Measurements from ENCODE around the gene PGP.
A peak's percentile ranks its signal among the peaks of the same experiment; 100 is the strongest.
"Not testable (repeated sequence)": the region's sequence is repeated elsewhere in the genome, so short reads cannot be mapped to it uniquely, and the experiment has no call there.

The PGP gene

DNA sequence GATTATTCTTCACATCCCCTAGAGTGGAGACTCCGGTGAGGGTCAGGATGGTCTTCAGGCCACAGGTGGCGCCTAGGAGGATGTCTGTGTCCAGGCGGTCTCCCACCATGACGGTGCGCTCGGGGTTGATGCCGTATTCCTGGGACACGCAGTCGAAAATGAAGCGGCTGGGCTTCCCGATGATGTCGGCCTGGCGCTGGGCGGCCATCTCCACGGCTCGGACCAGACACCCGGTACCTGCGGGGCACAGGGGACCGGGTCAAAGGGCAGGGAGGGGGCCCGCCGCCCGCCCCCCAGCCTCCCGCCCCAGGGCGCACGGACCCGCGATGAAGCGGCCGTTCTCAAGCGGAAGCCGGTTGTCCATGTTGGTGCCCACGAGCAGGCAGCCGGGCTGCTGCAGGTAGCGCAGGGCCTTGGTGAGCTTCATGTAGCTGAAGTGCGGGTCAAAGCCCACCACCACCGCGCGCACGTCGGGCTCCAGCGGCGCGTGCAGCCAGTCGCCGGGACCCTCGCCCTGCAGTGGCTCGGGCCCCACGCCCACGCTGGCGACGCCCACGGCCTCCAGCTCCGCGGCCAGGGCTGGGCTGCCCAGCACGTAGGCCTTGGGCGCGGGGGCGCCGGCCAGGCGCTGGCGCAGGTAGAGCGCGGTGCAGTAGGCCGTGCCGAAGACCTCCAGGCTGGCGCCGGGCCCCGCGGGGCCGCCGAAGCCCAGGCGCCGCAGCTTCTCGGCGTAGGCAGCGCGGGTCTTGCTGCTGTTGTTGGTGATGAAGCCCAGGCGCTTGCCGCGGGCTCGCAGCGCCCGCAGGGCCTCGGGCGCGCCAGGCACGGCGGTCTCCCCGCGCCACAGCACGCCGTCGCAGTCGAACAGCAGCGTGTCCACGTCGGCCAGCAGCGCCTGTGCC, 572 bp downstream of the PGP start:
- peak in 1 of 3 donors; percentile 56 for DNase-seq

DNA sequence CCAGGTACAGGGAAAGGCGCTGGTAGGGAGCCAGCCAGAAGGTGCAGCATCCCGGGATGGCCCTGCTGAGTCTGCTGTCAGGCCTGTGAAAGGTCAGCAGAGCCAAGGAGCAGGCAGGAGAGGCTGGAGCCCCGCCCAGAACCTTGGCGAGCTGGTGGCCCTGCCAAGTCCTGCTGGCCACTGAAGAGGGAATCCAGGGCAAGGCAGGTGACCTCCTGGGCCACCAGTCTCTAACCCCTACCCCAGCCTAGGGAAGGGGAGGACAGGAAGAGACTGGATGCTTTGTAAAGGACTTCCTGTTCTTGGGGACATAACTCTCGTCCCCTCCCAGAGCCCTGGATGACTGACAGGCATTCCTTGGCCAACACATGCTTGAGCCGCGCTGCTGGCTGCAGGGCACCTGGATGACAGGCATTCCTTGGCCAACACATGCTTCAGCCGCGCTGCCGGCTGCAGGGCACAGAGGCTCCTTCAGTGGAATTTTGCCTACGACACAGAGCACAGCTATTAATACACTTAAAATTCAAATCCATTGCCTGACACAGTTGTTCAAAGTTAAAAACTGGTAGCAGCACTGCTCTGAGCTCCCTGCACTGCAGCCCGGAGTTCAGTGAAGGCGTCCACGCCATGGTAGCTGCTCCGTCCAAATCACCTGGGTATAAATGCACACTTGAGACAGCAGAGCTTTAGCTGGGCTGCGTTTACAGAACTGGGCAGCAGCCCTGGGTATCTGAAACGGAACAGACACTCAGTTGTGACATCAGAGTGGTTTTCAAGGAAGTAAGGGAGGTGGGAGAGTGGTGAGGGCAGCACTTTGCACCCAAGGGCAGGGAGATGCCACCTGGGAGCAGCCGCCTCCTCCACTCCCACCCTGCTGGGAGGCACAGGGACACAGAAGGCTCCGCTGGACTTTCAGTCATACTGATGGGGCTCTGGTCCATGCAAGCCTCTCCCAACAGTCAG, 2.0 kb downstream of the PGP start:
- DNase-seq: peak; percentile 50 to 61 (median 56)

DNA sequence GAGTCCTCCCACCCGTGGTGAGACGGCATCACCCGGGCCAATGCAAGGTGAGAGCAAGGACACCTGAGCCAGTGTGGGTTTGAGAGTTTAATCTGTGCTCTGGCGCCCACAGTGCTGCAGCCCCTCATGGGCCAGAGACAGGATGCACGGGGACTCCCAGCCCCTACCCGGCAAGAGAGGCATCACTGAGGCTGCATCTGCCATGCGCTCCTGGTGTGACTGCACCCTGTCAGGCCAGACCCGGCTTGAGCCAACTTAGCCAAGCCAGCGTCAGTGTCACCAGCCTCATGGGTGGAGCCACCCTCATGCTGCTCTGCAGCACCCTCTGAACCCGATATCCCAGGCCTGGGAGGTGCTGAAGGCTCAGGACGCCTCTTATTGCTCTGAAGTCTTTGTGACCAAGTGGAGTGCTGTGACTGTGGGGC, 2.7 kb downstream of the PGP start:
- no peak for DNase-seq

DNA sequence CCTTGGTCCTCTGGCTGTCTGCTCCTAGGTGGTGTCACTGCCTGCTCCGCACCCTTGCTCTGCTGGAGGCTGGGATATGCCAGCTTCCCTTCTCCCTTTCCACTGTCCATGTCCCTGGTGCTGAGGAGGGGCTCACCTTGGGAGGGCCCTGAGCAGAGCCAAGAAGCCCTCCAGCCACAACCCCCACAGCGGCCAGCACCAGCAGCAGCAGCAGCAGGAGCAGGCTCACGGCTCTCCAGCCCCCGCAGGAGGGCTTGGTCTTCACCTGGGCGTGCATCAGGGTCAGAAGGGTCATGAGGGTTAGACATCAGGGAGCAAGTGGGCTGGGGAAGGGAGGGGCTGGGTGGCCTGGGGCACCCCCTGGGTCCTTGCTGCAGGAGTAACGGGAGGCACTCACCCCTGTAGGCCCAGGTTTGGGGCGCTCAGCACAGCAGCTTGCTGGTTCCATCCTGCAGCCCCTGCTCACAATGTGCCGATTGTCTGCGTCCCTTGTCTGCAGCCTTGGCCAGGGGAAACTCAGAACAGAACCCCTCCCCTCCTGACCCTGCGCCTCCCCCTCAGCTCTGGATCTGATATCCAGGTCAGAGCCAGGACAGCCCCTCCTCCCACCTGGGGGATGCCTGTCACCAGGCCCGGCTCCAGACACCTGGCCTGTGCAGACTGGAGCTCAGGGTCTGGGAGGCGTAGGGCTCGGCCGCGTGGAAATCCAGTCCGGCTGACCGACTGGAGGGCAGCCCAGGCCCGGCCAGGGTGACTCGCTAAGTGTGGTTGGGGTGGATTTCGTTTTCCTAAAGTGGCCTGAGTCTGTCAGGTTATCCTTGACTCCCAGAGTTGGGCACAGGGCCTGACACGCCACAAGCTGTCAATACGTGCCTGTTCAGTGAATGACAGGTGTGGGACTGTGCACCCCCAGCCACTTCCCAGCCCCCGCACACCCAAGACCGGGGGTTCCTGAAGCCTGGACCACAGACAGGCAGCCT, 4.0 kb downstream of the PGP start, which contains the start of gene BRICD5:
Gene BRICD5, minus strand, starts transcription at position 478 of the 980 bp plus-strand sequence. Its CDS starts 30 bp downstream, at position 448.
- no peak for DNase-seq

DNA sequence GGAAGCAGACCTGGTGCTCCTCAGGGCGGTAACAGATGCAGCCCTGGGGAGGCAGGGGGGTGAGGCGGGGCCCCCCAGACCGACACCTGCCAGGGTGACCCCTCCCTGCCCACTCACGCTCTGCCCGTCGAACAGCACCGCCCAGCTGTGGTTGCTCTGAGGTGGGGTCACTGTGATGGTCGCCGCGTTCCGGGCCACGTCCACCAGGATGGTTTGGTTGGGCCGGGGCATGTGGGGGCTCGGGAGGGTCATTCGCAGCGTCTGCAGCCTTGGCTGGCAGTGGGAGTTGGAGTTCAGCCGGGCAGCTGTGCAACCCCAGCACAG, 4.7 kb downstream of the PGP start:
- DNase-seq: no peak

DNA sequence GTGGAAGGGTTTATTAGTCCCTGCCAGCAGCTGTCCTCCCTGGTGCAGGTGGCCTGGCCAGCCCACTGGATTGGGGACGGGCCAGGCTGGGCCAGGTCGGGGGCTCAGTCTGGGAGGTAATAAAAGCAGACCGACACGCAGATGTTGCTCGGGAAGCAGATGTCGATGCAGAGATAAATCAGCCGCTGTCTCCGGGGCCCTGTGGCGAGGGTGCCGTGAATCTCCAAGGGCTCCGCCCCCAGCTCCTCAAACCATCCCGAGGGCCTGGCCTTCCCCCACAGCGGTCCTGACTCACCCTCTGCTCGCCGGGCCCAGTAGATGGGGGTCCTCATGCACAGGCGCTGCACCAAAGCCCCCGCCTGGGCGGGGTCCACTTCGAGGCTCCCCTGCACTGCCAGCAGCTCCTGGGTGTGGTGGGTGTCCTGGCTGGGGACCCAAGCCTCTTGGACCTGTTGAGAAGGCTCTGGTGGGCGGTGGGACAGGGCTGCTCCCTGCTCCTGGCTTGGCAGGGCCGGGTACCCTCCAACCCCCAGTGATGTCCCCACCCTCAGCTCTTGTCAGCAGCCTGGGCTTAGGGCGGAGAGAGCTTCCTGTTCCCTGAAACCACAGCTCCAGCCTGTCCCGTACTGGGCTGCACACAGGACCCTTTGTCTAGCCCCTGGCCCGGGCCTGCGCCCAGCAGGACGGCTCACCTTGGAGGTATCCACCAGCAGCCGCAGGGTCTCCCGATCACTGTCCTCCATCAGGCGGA, 5.2 kb downstream of the PGP start:
- no peak for DNase-seq

DNA sequence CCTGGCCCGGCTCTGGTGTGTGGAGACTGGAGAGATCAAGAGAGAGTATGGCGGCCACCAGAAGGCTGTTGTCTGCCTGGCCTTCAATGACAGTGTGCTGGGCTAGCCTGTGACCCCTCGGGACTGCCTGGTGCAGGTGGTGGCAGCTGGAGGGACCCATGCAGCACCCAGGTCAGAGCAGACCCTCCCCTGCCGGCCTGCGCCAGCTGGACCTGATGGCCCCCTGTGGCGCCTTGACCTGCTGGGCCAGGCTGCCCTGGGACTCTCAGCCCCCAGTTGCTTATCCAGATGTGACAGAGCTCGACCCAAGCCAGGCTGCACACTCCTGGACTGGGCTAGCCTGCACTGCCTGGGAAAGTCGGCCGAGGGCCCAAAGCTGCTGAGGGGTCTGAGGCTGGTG, 5.9 kb downstream of the PGP start:
- DNase-seq: no peak

DNA sequence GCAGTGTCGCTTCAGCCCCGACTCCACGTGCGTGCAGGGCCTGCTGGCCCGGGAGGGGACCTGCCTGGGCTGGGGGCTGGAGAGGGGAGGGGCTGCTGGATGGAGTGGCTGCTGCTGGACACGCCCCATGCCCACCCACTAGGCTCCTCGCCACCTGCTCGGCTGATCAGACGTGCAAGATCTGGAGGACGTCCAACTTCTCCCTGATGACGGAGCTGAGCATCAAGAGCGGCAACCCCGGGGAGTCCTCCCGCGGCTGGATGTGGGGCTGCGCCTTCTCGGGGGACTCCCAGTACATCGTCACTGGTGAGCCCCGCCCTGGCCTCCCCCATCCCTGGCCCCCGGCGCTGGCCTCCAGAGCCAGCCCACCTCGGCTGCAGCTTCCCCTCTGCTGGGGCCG, 6.3 kb downstream of the PGP start:
- DNase-seq: no peak

DNA sequence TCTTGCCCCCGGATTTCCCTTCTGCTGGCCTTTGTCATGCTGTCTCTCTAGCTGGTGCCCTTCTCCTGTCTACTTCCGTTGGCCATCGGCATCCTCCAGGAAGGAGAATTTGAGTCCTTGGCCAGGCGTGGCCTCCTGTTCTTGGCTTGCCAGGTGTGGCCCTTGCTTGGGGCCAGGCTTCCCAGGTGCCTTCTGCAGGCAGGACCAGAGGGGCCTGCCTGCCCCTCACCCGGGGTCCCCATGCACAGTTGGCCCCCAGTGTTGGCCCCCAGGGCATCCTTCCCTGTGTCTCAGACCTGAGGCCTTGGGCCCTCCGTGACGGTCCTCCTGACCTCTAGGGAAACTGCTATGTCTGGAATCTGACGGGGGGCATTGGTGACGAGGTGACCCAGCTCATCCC, 6.8 kb downstream of the PGP start:
- no peak for DNase-seq

DNA sequence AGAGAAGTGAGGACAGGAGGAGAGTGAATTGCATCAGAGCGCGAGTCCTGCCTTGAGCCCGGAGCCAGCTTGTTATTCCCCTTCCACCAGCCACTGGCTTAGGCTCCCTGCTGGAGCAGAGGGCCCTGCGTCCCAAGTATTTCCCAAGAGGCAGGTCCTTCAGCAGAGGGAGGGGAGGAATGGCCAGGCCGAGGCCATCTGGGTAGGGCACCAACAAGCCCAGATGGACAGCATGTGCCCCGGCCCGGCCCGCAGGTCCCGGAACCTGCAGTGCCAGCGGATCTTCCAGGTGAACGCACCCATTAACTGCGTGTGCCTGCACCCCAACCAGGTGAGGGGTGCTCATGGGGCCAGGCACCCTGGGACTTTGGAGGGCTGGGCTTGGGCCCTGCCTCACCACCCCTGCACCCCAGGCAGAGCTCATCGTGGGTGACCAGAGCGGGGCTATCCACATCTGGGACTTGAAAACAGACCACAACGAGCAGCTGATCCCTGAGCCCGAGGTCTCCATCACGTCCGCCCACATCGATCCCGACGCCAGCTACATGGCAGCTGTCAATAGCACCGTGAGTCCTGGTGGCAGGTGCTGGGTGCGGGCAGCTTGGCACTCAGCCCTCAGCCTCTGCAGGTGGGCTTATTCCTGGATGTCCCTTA, 7.7 kb downstream of the PGP start:
- peak; percentile 33 to 50 (median 38) for DNase-seq

DNA sequence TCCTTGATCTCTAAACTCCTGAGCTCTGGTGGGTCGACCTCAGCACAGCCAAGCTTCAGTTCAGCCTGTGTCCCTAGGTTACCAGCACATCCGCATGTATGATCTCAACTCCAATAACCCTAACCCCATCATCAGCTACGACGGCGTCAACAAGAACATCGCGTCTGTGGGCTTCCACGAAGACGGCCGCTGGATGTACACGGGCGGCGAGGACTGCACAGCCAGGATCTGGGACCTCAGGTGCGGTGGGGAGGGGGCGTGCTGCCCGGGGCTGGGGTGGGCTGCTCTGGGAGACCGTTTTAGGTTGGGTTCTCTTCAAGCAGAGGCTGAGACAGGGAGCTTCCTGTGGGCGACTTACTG, 8.2 kb downstream of the PGP start:
- no peak for DNase-seq

DNA sequence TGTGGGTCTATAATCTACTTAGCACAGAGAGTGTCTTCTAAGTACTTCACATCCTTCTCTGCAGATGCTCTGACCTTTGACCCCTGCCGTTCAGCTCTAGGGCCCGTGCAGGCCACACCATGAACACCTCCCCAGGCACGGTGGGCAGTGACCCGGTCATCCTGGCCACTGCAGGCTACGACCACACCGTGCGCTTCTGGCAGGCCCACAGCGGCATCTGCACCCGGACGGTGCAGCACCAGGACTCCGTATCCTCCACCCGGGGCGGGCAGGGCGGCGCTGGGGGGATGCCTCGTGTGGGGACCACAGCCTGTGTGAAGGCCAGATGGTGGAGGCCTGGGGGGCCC, 8.7 kb downstream of the PGP start:
- peak in 1 of 3 donors; percentile 16 for DNase-seq

DNA sequence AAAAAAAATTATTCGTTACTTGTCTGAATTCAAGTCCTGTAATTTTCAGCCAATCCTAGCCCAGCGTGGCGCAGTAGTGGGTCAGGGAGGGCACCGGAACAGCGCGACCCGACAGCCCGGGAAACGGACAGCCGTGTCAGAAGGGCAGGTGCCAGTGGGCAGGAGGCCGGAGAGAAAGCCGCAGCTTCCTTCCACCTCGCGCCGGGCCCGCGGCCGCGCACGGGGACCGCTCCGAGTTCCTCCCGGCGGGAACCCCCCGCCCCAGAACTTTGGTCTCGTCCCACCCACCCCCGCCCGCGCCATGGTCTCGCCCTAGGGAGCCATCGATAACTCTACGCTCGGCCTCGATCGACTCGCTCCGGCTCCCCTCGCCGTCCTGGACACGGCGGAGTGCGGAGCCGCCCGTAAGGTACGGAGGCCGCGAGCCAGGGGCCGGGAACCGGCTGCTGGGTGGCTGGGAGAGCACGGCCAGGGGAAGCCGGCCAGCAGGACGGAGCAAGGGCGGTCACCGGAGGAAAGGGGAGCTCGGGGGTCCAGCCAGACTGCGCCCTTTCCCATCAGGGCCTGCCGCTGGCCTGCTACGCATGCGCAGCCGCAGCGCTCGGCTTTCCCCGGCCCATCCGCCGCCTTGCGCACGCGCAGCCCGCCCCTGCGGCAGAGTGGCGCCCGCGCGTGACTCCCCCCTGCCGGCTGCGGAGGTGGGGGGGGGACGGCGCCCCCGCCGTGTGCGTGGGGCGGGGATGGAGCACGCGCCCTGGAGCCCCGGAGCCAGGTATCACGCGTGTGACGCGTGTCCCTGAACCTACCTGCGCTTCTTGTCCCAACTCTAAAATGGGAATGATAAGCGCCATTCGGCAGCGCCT, 9.3 kb downstream of the PGP start, which contains the start of gene MLST8:
Gene MLST8, plus strand, starts transcription at position 351 of the 863 bp plus-strand sequence. CDS start 632 bp downstream, outside the sequence.
- DNase-seq: peak; percentile 88 to 95 (median 93)

DNA sequence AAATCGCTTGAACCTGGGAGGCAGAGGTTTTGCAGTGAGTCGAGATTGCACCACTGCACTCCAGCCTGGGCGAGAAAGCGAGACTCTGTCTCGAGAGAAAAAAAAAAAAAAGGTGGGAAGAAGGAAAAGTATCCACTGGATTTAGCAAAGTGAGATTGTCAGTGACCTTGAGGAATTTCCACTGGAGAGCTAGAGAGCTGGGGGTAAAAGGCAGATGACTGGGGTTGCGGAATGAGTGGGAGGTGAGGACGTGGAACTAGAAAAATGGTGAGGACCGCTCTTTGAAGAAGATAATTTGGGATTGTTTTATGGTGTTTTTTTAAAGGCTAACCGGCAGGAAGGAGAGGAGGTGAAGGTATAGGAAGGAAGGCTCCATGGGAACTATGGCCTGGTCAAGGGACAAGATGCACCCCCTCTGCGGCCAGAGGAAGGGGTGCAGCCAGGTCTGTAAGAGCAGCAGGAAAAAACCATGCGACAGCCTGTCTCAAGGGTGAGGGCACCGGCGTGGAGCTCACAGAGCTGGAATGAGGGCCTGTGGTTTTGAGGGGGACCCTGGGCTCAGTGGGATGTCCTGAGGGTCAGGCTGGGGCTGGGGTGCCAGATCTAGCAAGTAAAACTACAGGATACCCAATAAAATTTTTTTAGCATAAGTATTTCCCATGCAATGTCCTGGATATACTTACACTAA, 10.1 kb downstream of the PGP start:
- peak in 1 of 3 donors; percentile 25 for DNase-seq

DNA sequence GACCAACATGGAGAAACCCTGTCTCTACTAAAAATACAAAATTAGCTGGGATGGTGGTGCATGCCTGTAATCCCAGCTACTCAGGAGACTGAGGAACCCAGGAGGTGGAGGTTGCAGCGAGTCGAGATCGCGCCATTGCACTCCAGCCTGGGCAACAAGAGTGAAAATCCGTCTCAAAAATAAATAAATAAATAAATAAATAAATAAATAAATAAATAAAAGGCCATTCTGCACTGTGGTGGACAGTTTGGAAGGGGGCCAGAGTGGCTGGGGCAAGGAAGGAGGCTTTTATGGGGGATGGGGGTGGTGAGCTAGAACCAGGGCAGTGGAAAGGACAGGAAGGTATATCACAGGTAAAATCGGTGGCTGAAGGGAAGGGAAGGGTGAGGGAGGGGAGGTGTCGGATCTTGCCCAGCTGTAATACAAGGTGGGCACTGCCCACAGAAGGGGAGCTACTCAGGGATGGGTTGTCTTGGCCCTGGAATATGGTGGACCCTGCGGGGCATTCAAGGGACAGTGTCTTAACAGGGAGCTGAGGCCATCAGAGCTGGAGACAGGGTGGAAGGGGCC, 11.4 kb downstream of the PGP start:
- DNase-seq: not testable (repeated sequence)

DNA sequence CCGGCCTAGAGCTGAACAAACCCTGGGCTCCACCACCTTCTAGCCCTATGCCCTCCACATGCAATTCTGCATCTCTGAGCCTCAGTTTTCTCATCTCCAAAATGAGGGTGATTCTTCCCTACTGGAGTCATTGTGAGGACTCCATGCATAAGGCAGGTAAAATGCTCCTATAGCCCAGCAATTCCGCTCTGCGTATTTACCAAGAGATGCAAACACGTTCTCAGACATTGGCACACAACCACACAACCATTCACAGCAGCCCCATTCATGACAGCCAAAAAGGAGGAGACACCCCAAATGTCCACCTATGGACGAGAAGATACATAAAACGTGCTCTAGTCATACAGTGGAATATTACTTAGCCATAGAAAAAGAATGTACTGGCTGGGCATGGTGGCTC, 14.3 kb downstream of the PGP start:
- DNase-seq: no peak

DNA sequence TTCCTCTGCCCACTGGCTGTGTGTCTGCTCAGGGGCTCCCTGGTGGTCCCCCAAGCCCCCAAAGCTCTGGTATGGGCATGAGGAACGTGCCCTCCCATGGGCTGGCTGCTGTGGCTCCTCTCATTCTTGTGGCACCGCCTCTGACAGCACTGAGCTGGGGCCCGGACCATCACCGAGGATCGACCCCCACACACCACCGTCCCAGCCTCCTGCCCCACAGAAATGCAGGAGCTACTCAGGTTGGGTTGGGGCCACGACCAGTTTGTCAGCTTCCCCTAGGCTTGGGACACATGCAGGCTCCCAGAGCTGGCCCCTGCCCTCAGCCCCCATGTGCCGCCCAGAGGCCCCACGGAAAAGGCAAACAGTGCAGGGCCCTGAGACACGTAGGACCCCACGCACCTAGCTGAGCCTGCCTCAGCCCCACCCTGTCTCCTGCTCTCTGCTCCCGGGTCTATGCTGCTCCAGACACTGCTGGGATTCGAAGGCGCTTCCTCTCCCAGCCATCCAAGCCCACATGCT, 15.0 kb downstream of the PGP start:
- no peak for DNase-seq

DNA sequence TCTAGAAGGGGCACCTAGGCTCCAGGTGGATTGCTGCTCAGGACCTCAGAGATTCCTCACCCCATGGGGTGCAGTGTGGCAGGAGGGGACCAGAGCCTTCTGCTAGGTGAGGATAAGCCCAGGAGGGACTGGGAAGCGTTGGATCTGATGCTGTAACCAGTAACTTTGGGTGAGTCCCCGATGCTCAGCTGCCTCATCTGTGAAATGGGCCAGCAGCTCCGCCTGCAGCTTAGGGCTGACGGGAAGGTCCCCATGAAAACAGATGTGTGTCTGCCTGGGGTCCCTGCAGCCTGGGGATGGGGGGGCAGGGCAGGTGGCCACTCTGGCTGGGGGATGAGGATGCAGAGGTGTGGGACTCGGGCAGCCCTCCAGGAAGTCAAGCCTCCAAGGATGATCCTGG, 15.5 kb downstream of the PGP start:
- no peak for DNase-seq

DNA sequence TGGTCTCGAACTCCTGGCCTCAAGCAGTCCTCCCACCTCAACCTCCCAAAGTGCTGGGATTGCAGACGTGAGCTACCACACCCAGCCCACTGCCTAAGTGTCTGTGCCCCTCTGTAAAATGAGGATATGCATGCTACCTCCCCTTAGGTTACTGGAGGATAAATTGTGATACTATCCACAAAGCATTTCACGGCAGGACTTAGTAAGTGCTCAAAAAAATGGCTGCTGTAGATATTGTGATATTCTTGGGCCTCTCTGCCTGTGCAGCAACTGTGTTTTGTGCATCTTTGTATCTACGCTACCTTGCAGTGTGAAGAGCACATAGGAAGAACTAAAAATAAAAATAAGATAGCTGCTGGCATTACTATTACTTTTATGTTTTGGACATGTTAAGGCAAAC, 16.4 kb downstream of the PGP start:
- DNase-seq: no peak
